GM18909 (cell line): Measurements from ENCODE around the gene MALT1.
"Not testable (repeated sequence)": the region's sequence is repeated elsewhere in the genome, so short reads cannot be mapped to it uniquely, and the experiment has no call there.

Source experiments
- ATAC-seq: cut with Tn5 transposase; IDR thresholded peaks from one replicate; pipeline ENCODE4 v1.9.1; 2021; ENCODE audit warnings: mild to moderate bottlenecking; ENCODE audit not compliant: unreplicated experiment, poor library complexity

The MALT1 gene

GRCh38 chr18:58653144-58653722 lies 18.0 kb upstream of the MALT1 start:
- not testable (repeated sequence) for ATAC-seq

- no peak for ATAC-seq
Observed at GRCh38 chr18:58653814-58654509, 17.3 kb upstream of the MALT1 start.

GRCh38 chr18:58654896-58655614 lies 16.2 kb upstream of the MALT1 start:
- ATAC-seq = no peak

GRCh38 chr18:58657081-58657480 lies 14.2 kb upstream of the MALT1 start:
- ATAC-seq = no peak

- ATAC-seq = no peak
Observed at GRCh38 chr18:58657494-58657893, 13.8 kb upstream of the MALT1 start.

GRCh38 chr18:58659691-58660090 lies 11.6 kb upstream of the MALT1 start:
- no peak for ATAC-seq

- ATAC-seq = no peak
Observed at GRCh38 chr18:58660915-58661314, 10.3 kb upstream of the MALT1 start.

DNA sequence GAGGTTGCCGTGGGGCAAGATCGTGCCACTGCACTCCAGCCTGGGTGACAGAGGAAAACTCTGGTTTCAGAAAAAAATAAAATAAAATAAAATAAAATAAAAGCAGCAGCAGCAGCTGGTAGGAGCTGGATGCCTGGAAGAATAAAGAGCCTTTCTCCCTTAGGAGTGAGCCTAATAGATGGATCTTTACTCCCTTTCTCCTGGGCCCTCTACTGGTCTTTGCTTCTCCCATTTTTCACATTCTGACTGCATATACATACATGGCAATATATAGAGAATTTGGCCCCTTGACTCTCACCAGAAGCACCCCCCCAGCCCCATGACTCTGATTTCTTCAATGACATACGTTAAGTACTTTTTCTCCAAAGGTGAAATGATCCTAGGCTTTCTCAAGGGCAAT lies 9.8 kb upstream of the MALT1 start:
- ATAC-seq = no peak

GRCh38 chr18:58662118-58662517 lies 9.1 kb upstream of the MALT1 start:
- ATAC-seq = peak; percentile 23

- ATAC-seq = no peak
Observed at GRCh38 chr18:58666176-58666575, 5.1 kb upstream of the MALT1 start.

DNA sequence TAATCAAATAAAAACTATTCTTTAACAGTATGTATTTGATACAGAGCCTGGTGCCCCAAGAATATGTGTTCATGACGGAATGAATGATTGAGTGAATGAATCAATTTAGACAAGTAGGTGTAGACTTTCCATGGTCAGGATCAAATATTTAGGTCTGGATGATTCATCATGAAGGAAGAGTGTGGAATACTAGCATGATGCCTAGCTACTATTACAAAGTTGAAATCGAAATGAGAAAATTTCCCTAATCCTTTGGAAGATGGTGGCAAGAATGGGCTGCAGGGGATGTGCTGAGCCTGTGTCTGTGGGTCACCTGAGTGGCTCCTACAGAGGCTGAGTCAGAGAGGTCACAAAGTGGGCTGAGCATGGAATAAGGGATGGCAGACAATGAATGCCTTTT lies 3.1 kb upstream of the MALT1 start:
- ATAC-seq = no peak

DNA sequence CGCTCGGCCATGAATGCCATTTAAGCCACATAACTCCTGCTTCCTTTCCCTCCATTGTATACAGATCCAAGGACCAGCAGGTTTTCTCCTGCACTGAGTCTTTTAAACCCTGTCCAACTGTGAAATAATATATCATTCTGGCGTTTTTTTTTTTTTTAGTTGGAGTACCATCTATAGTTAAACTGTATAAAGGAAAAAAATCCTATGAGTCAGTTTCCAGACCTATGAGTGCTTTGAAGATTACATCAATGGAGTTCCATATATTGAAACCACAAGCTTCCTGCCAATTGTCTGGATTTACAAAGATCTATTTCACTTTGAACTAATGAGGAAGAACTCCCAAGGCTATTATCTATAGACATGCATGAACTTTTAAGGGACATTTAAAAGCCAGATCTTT lies 2.4 kb upstream of the MALT1 start:
- ATAC-seq = no peak

DNA sequence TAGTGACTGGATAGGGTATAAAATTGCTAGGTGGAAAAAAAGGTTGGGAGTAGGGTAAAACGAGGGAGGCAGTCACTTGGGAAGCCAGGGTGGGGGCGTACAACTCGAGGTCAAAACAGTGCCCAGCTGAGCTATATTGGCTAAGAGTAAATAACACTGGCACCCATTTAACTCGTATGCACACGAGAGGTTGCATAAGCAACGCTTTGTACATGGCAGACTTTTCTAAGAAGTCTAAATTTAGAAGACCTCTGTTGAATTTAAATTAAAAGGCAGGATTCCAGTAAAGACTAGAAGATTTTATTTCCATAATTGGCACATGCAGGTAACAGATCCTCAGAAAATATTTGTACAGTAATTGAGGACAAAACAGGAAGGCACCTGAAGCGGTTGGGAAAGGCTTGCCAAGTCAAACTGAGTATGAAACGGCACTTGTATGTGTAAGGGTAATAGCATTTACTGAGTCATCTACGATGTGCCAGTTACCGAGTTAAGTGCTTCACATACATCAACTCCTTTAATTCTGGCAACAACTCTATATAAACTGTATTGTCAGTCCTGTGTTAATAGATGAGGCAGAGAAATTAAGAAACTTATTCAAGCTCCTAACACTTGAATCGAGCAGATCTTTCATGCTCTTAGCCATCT lies 1.4 kb upstream of the MALT1 start:
- no peak for ATAC-seq

- ATAC-seq = no peak
Observed at GRCh38 chr18:58670404-58671110, 708 bp upstream of the MALT1 start.

- peak; percentile 27 for ATAC-seq
Observed at GRCh38 chr18:58671632-58672564, 633 bp downstream of the MALT1 start.

GRCh38 chr18:58674159-58674558 lies 2.9 kb downstream of the MALT1 start:
- ATAC-seq = no peak

- ATAC-seq = no peak
Observed at GRCh38 chr18:58674863-58675472, 3.7 kb downstream of the MALT1 start.

DNA sequence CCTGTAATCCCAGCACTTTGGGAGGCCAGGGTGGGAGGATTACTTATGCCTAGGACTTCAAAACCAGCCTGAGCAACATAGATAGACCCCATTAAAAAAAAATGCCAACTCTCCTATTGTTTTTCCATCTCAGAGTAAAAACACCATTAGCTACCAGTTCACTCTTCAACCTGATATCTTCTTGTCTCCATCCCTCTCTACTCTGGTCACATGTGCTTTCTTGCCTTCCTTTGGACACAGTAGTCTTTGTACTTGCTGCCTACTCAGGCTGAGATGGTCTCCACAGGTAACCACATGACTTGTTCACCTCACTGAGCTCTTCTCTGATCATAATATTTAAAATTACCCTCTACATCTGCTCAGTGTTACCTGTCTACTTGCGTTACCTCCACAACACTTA lies 5.0 kb downstream of the MALT1 start:
- ATAC-seq = no peak

DNA sequence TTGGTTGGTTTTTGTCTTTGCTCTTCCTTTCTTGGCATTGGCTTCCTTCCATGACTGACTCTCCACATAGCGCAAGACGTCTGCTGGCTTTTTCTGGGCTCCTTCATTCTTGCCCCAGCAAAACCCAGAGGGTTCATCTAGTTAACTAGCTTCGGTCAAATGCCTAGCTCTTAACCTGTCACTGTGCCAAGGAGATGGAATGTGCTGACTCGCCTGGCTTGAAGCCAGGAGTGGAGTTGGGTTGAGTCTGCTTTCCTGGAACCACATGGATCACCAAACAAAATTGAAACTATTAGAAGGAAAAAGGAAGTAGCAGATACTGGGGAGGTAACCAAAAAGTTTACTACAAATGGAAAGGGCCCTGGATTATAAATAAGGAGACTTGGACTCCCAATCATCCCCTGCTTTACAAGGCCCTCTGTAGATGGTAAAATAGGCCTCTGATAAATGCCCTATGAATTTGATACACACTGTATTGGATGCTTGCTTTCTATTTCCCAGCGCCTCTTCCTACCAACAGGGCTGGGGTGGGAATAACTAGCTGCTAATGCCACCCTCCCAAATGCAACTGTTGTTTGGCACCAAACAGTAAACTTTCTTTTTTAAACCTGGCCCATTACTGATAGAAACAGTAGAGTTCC lies 11.3 kb downstream of the MALT1 start:
- ATAC-seq = no peak
